Stomach (tissue), 9 donors: ENCODE results near the gene EPHA10. TPM values are rescaled to one million over a fixed set of nuclear protein-coding genes. Genes with fewer than 3 reads are reported as not detected.

Experiments
- DNase-seq, 2 donors: peaks; one replicate each; pipeline versions ENCODE4 v3.0.0 to v3.0.0-alpha.2; 2013 to 2019
- H3K27ac ChIP-seq, 5 donors: fragments of 200-600 bp in 4 of 5; sonication (generic) in 4 of 5; one replicate each; pipeline ENCODE4 v1.5.1; 2013 to 2019; ENCODE audit warnings: mild to moderate bottlenecking in 1 of 5, moderate library complexity in 1 of 5
- H3K27me3 ChIP-seq, 3 donors: fragments of 200-600 bp; sonication (generic); one replicate each; pipeline ENCODE4 v1.5.1; 2017 to 2019; ENCODE audit warnings: mixed run types in 1 of 3
- H3K36me3 ChIP-seq, 4 donors: fragments of 200-600 bp; sonication (generic); 1 replicate in 3 of 4; 2 replicates in 1 of 4; pipeline ENCODE4 v1.5.1; 2016 to 2019
- H3K4me1 ChIP-seq, 4 donors: fragments of 200-600 bp; sonication (generic); one replicate each; pipeline ENCODE4 v1.5.1; 2016 to 2019
- H3K4me3 ChIP-seq, 4 donors: fragments of 200-600 bp; sonication (generic) in 3 of 4; one replicate each; pipeline ENCODE4 v1.5.1; 2016 to 2019; ENCODE audit warnings: mild to moderate bottlenecking in 1 of 4
- H3K9me3 ChIP-seq, 4 donors: fragments of 200-600 bp; sonication (generic); one replicate each; pipeline ENCODE4 v1.5.1; 2016 to 2019
- EP300 ChIP-seq: sonication (generic); formaldehyde crosslinking; IDR thresholded peaks from one replicate; pipeline ENCODE4 v1.6.1; 2017; ENCODE audit warnings: antibody characterized with exemption
- POLR2A ChIP-seq, 4 donors: fragments of 450-650 bp; IDR thresholded peaks; one replicate each; pipeline ENCODE4 v1.6.1; 2016; ENCODE audit warnings: antibody characterized with exemption in 4 of 4, control low read depth in 2 of 4, mild to moderate bottlenecking in 1 of 4, moderate library complexity in 1 of 4
- POLR2AphosphoS5 ChIP-seq, 3 donors: sonication (generic); formaldehyde crosslinking; IDR thresholded peaks; one replicate each; pipeline ENCODE4 v1.6.1; 2016; ENCODE audit warnings: antibody characterized with exemption in 3 of 3
- WGBS, 5 donors: extraction: QIAGEN DNeasy Blood & Tissue Kit in 3 of 5; methylation state at CpG; one replicate each; pipeline versions ENCODE4 v1.1.5 to v1.1.7; 2013 to 2018; 5-methylcytosine and 5-hydroxymethylcytosine counted together
- intact Hi-C: fragments of 100-400 bp; cut with DNase I; formaldehyde crosslinking; loops from one replicate; pipeline ENCODE4 v1.15.1; 2023; ENCODE audit warnings: low total_unique reads
- polyA plus RNA-seq, 3 donors: library from polyadenylated mRNA; stranded (reverse); fragments of 200-250 nt; gene quantifications; one replicate each; pipeline ENCODE4 v1.2.3, GENCODE V29; 2013
- total RNA-seq, 5 donors: library from RNA; depleted of rRNA; stranded (reverse); fragments of >200 nt; gene quantifications; one replicate each; pipeline versions ENCODE4 v1.1.0 to v1.2.3, GENCODE V29; 2014 to 2016
- TF ChIP-seq, protein P1 (sequence below), 7 experiments: fragments of 450-650 bp in 4 of 7; fragments of 200-600 bp in 3 of 7; sonication (generic) in 3 of 7; IDR thresholded peaks; one replicate each; pipeline ENCODE4 v1.5.1; 2016 to 2019; ENCODE audit warnings: antibody characterized with exemption in 7 of 7, control low read depth in 2 of 7, mild to moderate bottlenecking in 1 of 7
- donor health status: healthy with polysubstance abuse.
- donor health status: Bipolar disorder and iron deficiency.
- donor health status: healthy.

The EPHA10 gene
- total and polyA plus RNA-seq, 8 donors: 0.18 to 212 (median 1.8) TPM; not detected in 1

DNA sequence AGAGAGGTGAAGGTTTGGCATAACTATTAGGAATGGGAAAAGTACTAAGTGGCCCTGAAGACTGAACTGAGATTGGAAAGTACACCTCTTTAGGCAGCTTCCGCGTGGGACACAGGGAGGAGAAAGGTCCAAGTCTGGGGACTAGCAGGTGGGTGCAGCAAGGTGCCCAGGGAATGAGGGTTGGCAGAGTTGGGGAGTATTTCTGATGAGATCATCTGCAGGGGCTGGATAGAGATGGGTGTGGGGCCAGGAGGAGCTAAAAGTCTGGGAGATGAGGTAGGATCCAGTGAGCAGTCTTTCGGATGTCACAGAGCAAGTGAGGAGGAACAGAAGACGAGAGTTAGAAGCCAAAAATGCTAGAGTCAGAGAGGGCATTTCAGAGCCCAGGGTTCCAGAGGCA lies 36.5 kb downstream of the EPHA10 start:
- no peak for DNase-seq
- H3K36me3 ChIP-seq: no peaks in the 10 kb centered on the region
- H3K9me3 ChIP-seq: no peaks in the 10 kb centered on the region
- H3K4me1 ChIP-seq: no peaks in the 10 kb centered on the region
- peaks cover 0 to 75% (median 0%) of the 10 kb centered on the region in 3 donors for H3K27me3 ChIP-seq
- H3K4me3 ChIP-seq: no peak overlapping the region
- intact Hi-C loops: no loop called here
- 77 to 89% (median 85%) methylated on average over 4 of the region's 4 CpGs for WGBS, 5 donors
- TF ChIP-seq, protein P1, sequence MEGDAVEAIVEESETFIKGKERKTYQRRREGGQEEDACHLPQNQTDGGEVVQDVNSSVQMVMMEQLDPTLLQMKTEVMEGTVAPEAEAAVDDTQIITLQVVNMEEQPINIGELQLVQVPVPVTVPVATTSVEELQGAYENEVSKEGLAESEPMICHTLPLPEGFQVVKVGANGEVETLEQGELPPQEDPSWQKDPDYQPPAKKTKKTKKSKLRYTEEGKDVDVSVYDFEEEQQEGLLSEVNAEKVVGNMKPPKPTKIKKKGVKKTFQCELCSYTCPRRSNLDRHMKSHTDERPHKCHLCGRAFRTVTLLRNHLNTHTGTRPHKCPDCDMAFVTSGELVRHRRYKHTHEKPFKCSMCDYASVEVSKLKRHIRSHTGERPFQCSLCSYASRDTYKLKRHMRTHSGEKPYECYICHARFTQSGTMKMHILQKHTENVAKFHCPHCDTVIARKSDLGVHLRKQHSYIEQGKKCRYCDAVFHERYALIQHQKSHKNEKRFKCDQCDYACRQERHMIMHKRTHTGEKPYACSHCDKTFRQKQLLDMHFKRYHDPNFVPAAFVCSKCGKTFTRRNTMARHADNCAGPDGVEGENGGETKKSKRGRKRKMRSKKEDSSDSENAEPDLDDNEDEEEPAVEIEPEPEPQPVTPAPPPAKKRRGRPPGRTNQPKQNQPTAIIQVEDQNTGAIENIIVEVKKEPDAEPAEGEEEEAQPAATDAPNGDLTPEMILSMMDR (IDR thresholded peaks at IDR 0.05): no peak
- no peak for TF ChIP-seq POLR2A (IDR thresholded peaks at IDR 0.05)
- no peak for TF ChIP-seq EP300
- TF ChIP-seq POLR2AphosphoS5 (IDR thresholded peaks at IDR 0.05): no peak
- H3K27ac ChIP-seq: no peak overlapping the region

DNA sequence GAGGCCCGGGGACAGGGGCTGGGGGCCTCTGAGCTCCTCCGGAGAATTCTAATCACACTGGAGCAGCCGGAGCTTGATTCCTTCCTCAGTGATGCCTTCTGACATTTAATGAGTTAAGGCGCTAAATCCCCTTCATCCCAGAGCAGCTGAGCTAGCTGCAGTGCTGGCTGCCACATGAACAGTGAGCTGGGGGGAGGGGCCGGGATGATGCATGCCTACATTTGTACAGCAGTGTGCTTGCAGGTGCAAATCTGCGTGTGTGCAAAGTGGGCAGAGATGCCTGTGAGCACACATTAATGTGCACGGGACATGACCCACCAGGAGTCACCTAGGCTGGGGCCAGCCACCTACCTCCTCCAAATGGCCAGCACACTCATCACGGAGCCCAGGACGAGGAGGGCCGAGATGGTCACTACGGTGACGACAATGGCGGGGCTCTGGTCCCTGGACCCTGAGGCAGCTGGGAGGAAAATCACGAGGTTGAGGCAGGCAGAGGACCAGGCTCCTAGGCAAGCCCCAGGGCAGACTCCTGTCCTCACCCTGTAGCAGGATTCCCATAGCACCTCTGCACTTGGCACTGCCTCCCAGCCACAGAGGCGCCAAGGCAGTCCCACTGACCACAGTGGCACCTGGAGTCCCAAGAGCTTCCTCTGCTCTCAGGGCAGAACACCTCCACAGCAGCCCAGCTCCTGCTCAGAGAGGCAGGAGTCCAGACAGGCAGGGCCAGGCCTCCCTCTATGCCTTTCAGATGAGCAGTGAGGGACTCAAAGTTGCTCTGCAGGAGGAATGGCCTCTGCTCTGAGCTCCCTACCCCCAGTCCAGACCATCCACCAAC lies 38.0 kb downstream of the EPHA10 start:
- Histone ChIP-seq H3K36me3 (no peaks in the 10 kb centered on the region), H3K9me3 (no peaks in the 10 kb centered on the region), H3K4me1 (no peaks in the 10 kb centered on the region), H3K27ac (no peak overlapping the region), H3K27me3 (peaks cover 0 to 61% (median 0%) of the 10 kb centered on the region in 3 donors), H3K4me3 (no peak overlapping the region)
- intact Hi-C loops: no loop called here
- DNase-seq: no peak
- TF ChIP-seq, protein P1 (IDR thresholded peaks at IDR 0.05): no peak
- no peak for TF ChIP-seq POLR2AphosphoS5 (IDR thresholded peaks at IDR 0.05)
- no peak for TF ChIP-seq POLR2A (IDR thresholded peaks at IDR 0.05)
- TF ChIP-seq EP300: no peak
- 39 to 69% (median 67%) methylated on average over 6 to 15 of the region's 15 CpGs for WGBS, 5 donors

DNA sequence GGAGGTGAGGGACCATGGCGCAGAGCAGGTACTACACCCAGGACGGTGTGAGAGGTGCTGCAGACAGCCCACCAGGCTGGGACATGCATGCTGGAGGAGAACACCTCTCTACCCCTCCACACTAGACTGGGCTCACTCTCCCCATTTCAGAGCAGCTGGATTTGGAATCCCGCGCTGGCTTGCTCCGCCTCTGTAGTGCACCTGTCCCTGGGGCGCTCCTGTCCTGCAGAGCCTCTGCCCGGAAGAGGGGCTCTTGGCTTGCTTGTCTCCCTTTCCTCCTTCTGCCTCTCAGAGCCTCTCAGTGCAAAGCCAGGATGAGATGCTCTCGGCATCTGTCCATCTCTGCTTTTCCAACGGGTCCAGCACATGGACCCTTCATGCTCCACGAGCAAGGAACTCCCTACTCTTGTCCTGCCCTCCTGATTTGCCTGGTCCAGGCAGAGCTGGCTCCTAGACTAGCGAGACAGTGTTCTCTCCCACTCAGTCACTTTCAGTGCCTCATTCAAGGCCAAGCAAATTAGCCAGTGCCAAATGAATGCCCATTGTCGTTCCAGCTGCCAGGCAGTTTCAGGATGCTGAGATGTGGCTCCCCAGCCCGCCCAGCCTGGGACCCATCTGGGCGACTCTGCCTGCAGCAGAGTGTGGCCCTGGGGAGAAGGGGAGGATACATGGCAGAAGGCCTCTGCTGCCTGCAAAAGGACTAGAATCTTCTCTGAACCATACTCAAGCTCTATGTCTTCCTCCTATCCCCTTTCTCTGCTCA lies 38.9 kb downstream of the EPHA10 start:
- no peak for TF ChIP-seq POLR2AphosphoS5 (IDR thresholded peaks at IDR 0.05)
- TF ChIP-seq EP300: no peak
- TF ChIP-seq POLR2A (IDR thresholded peaks at IDR 0.05): no peak
- TF ChIP-seq, protein P1 (IDR thresholded peaks at IDR 0.05): no peak
- WGBS, 5 donors: 73 to 79% (median 78%) methylated on average over 14 of the region's 14 CpGs
- Histone ChIP-seq H3K4me3 (no peak overlapping the region), H3K27me3 (peaks cover 0 to 55% (median 0%) of the 10 kb centered on the region in 3 donors), H3K27ac (no peak overlapping the region), H3K4me1 (no peaks in the 10 kb centered on the region), H3K9me3 (no peaks in the 10 kb centered on the region), H3K36me3 (no peaks in the 10 kb centered on the region)
- intact Hi-C loops: no loop called here
- no peak for DNase-seq

DNA sequence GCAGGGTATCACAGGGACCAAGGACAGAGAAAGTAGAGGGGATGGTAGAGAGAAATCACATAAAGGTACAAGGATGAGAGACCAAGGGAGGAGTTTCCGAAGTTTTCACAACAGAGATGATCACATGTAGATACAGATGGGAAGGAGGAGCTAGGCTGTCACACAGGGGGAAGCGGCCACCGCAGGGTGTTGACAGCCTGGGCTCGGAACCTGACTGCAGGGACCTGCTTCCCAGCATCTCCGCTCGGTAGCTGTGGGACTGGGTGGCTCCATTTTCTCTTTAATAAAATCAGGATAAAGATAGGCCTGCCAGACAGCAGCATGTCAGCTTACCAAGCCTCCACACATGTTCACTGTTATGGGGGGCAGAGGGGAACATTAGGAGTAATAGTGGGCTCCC lies 40.3 kb downstream of the EPHA10 start:
- DNase-seq: no peak
- TF ChIP-seq, protein P1 (IDR thresholded peaks at IDR 0.05): no peak
- TF ChIP-seq POLR2A (IDR thresholded peaks at IDR 0.05): no peak
- TF ChIP-seq EP300: no peak
- no peak for TF ChIP-seq POLR2AphosphoS5 (IDR thresholded peaks at IDR 0.05)
- H3K9me3 ChIP-seq: no peaks in the 10 kb centered on the region
- no peaks in the 10 kb centered on the region for H3K36me3 ChIP-seq
- no peaks in the 10 kb centered on the region for H3K4me1 ChIP-seq
- intact Hi-C loops: no loop called here
- peaks cover 0 to 62% (median 0%) of the 10 kb centered on the region in 3 donors for H3K27me3 ChIP-seq
- H3K4me3 ChIP-seq: no peak overlapping the region
- H3K27ac ChIP-seq: no peak overlapping the region
- WGBS, 5 donors: 79 to 90% (median 86%) methylated on average over 6 of the region's 6 CpGs
